ENCODE results near the gene SEPTIN14.

The SEPTIN14 gene

DNA sequence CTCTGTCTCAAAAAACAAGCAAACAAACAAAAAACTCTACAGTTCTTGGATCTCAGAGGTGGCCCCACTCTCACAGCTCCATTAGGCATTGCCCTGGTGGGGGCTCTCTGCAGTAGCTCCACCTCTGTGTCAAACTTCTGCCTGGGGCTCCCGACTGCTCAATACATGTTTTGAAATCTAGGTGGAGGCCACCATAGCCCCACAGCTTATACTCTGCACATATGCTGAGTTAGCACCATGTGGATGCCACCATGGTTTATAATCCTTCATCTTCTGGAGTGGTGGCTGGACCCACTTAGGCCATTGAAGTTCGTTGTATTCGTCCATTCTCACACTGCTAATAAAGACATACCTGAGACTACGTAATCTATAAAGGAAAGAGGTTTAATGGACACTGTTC lies 78.4 kb downstream of the SEPTIN14 start:
- no peak for ATAC-seq (ENCODE audit: insufficient read depth, low read depth)
- DNase-seq, result no peak
- no peak overlapping the region for H2AFZ ChIP-seq (ENCODE audit: low read depth, low read length)

DNA sequence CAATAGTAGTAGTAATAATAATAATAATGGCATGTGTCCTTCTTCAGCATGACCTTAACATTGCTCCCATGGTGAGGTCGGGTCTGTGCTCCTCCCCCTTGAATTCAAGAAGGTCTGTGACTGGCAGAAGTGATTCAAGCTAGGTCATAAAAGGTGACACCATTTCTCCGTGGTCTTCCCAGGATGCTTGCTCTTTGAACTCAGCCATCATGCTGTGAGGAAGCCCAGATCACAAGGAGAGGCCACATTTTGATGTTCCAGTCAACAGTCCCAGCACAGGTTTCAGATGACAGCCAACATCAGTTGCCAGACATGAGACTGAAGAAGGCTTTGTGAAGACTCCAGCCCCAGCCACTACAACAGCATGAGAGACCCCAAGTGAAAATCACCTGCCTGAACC lies 83.9 kb downstream of the SEPTIN14 start:
- TF ChIP-seq, protein P1, sequence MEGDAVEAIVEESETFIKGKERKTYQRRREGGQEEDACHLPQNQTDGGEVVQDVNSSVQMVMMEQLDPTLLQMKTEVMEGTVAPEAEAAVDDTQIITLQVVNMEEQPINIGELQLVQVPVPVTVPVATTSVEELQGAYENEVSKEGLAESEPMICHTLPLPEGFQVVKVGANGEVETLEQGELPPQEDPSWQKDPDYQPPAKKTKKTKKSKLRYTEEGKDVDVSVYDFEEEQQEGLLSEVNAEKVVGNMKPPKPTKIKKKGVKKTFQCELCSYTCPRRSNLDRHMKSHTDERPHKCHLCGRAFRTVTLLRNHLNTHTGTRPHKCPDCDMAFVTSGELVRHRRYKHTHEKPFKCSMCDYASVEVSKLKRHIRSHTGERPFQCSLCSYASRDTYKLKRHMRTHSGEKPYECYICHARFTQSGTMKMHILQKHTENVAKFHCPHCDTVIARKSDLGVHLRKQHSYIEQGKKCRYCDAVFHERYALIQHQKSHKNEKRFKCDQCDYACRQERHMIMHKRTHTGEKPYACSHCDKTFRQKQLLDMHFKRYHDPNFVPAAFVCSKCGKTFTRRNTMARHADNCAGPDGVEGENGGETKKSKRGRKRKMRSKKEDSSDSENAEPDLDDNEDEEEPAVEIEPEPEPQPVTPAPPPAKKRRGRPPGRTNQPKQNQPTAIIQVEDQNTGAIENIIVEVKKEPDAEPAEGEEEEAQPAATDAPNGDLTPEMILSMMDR (IDR thresholded peaks at IDR 0.05; ENCODE audit: borderline replicate concordance, extremely low read depth, low read length, poor library complexity, severe bottlenecking), result no peak
- TF ChIP-seq EZH2 (IDR thresholded peaks at IDR 0.05; ENCODE audit: borderline replicate concordance, low read depth, low read length, severe bottlenecking), result no peak
- Histone ChIP-seq H3K79me2 (ENCODE audit: insufficient read depth, low read length) (no peaks in the 10 kb centered on the region), H3K4me1 (ENCODE audit: insufficient read depth, low read length) (no peaks in the 10 kb centered on the region), H3K4me3 (ENCODE audit: low read depth in 1 of 2, low read length in 2 of 2) (no peak overlapping the region), H3K27ac (ENCODE audit: low read length) (no peak overlapping the region), H4K20me1 (ENCODE audit: insufficient read depth, low read length) (no peaks in the 10 kb centered on the region), H2AFZ (ENCODE audit: low read depth, low read length) (no peak overlapping the region), H3K36me3 (ENCODE audit: insufficient read depth, low read length) (no peaks in the 10 kb centered on the region), H3K27me3 (ENCODE audit: insufficient read depth, low read length, poor library complexity) (no peaks in the 10 kb centered on the region), H3K9ac (ENCODE audit: low read depth, low read length) (no peak overlapping the region), H3K9me3 (ENCODE audit: insufficient read depth, low read length, severe bottlenecking) (no peaks in the 10 kb centered on the region), H3K4me2 (ENCODE audit: insufficient read depth, low read length) (no peak overlapping the region)
- DNase-seq (no peak), ATAC-seq (ENCODE audit: insufficient read depth, low read depth) (no peak)

More for the DNA sequence above, 78.4 kb downstream of the SEPTIN14 start:
- Histone ChIP-seq H3K4me1 (ENCODE audit: insufficient read depth, low read length) (no peaks in the 10 kb centered on the region), H3K27me3 (ENCODE audit: insufficient read depth, low read length, poor library complexity) (no peaks in the 10 kb centered on the region), H3K9me3 (ENCODE audit: insufficient read depth, low read length, severe bottlenecking) (no peaks in the 10 kb centered on the region), H3K27ac (ENCODE audit: low read length) (no peak overlapping the region), H3K4me3 (ENCODE audit: low read depth in 1 of 2, low read length in 2 of 2) (no peak overlapping the region), H3K79me2 (ENCODE audit: insufficient read depth, low read length) (no peaks in the 10 kb centered on the region), H3K4me2 (ENCODE audit: insufficient read depth, low read length) (no peak overlapping the region), H3K36me3 (ENCODE audit: insufficient read depth, low read length) (no peaks in the 10 kb centered on the region), H3K9ac (ENCODE audit: low read depth, low read length) (no peak overlapping the region), H4K20me1 (ENCODE audit: insufficient read depth, low read length) (no peaks in the 10 kb centered on the region)
- TF ChIP-seq, protein P1 (IDR thresholded peaks at IDR 0.05; ENCODE audit: borderline replicate concordance, extremely low read depth, low read length, poor library complexity, severe bottlenecking), result no peak
- TF ChIP-seq EZH2 (IDR thresholded peaks at IDR 0.05; ENCODE audit: borderline replicate concordance, low read depth, low read length, severe bottlenecking), result no peak

DNA sequence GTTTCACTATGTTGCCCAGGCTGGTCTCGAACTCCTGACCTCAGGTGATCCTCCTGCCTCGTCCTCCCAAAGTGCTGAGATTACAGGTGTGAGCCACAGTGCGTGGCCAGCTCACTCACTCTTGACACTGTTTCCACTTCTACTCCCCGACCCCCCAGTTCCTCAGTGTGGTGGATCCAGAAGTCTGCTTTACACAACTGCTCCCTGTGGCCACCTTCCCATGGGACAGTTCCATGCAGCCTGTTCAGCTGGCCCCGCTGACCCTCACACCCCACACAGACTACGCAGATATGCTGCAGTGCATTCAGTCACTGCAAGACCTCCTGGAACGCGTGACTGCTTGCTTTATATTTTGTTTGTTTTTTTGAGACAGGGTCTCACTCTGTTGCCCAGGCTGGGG lies 86.4 kb downstream of the SEPTIN14 start:
- H2AFZ ChIP-seq (ENCODE audit: low read depth, low read length), result no peak overlapping the region
- no peak overlapping the region for H3K9ac ChIP-seq (ENCODE audit: low read depth, low read length)
- no peak for ATAC-seq (ENCODE audit: insufficient read depth, low read depth)
- no peaks in the 10 kb centered on the region for H3K9me3 ChIP-seq (ENCODE audit: insufficient read depth, low read length, severe bottlenecking)
- H3K27me3 ChIP-seq (ENCODE audit: insufficient read depth, low read length, poor library complexity), result no peaks in the 10 kb centered on the region
- no peaks in the 10 kb centered on the region for H3K36me3 ChIP-seq (ENCODE audit: insufficient read depth, low read length)
- no peak for DNase-seq
- no peak overlapping the region for H3K27ac ChIP-seq (ENCODE audit: low read length)
- no peaks in the 10 kb centered on the region for H3K79me2 ChIP-seq (ENCODE audit: insufficient read depth, low read length)
- TF ChIP-seq EZH2 (IDR thresholded peaks at IDR 0.05; ENCODE audit: borderline replicate concordance, low read depth, low read length, severe bottlenecking), result no peak
- TF ChIP-seq, protein P1 (IDR thresholded peaks at IDR 0.05; ENCODE audit: borderline replicate concordance, extremely low read depth, low read length, poor library complexity, severe bottlenecking), result no peak
- no peak overlapping the region for H3K4me3 ChIP-seq (ENCODE audit: low read depth in 1 of 2, low read length in 2 of 2)
- H3K4me2 ChIP-seq (ENCODE audit: insufficient read depth, low read length), result no peak overlapping the region
- no peaks in the 10 kb centered on the region for H4K20me1 ChIP-seq (ENCODE audit: insufficient read depth, low read length)
- no peaks in the 10 kb centered on the region for H3K4me1 ChIP-seq (ENCODE audit: insufficient read depth, low read length)

DNA sequence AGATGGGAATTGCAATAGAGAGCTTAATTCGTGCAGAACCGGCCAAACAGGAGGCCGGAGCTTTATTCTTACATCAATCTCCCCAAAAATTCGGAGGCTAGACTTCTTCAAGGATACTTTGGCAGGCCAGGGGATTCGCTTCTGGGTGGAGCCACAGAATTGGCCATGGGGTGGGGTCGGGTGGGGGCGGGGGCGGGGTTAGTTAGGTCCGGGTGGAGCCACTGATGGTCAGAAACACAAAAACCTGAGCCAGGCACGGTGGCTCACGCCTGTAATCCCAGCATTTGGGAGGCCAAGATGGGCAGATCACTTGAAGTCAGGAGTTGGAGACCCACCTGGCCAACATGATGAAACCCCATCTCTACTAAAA lies 87.5 kb downstream of the SEPTIN14 start:
- Histone ChIP-seq H3K4me2 (ENCODE audit: insufficient read depth, low read length) (no peak overlapping the region), H3K4me1 (ENCODE audit: insufficient read depth, low read length) (no peaks in the 10 kb centered on the region), H4K20me1 (ENCODE audit: insufficient read depth, low read length) (no peaks in the 10 kb centered on the region), H3K9ac (ENCODE audit: low read depth, low read length) (no peak overlapping the region), H2AFZ (ENCODE audit: low read depth, low read length) (no peak overlapping the region), H3K4me3 (ENCODE audit: low read depth in 1 of 2, low read length in 2 of 2) (no peak overlapping the region), H3K79me2 (ENCODE audit: insufficient read depth, low read length) (no peaks in the 10 kb centered on the region), H3K9me3 (ENCODE audit: insufficient read depth, low read length, severe bottlenecking) (no peaks in the 10 kb centered on the region), H3K27me3 (ENCODE audit: insufficient read depth, low read length, poor library complexity) (no peaks in the 10 kb centered on the region), H3K36me3 (ENCODE audit: insufficient read depth, low read length) (no peaks in the 10 kb centered on the region), H3K27ac (ENCODE audit: low read length) (no peak overlapping the region)
- TF ChIP-seq, protein P1 (IDR thresholded peaks at IDR 0.05; ENCODE audit: borderline replicate concordance, extremely low read depth, low read length, poor library complexity, severe bottlenecking), result no peak
- TF ChIP-seq EZH2 (IDR thresholded peaks at IDR 0.05; ENCODE audit: borderline replicate concordance, low read depth, low read length, severe bottlenecking), result no peak
- DNase-seq, result no peak
- no peak for ATAC-seq (ENCODE audit: insufficient read depth, low read depth)
